SJSA1 (cell line): ENCODE measurements around the gene PPFIBP1. TPM values are rescaled to one million over a fixed set of nuclear protein-coding genes. Genes with fewer than 3 reads are reported as not detected.

Experiments
- DNase-seq, 2 experiments: peaks; one replicate each; pipeline ENCODE4 v3.0.0-alpha.2; 2015 to 2020; ENCODE audit warnings: low spot score in 2 of 2, low read depth in 1 of 2
- H3K27ac ChIP-seq: fragments of 250-450 bp; sonication (Bioruptor Pico); 2 replicates; pipeline ENCODE4 v1.5.1; 2020; ENCODE audit warnings: mild to moderate bottlenecking, moderate library complexity
- H3K27me3 ChIP-seq: fragments of 250-450 bp; sonication (Bioruptor Pico); replicated peaks from 2 replicates; pipeline ENCODE4 v1.5.1; 2020; ENCODE audit warnings: mild to moderate bottlenecking, moderate library complexity
- H3K36me3 ChIP-seq: fragments of 250-450 bp; sonication (Bioruptor Pico); 2 replicates; pipeline ENCODE4 v1.5.1; 2020; ENCODE audit warnings: mild to moderate bottlenecking
- H3K4me1 ChIP-seq: fragments of 250-450 bp; sonication (Bioruptor Pico); replicated peaks from 2 replicates; pipeline ENCODE4 v1.6.1; 2021; ENCODE audit warnings: mild to moderate bottlenecking
- H3K4me3 ChIP-seq: fragments of 250-450 bp; sonication (Bioruptor Pico); 2 replicates; pipeline ENCODE4 v1.5.1; 2020; ENCODE audit warnings: mild to moderate bottlenecking
- H3K9me3 ChIP-seq: fragments of 250-450 bp; sonication (Bioruptor Pico); replicated peaks from 2 replicates; pipeline ENCODE4 v1.5.1; 2020; ENCODE audit warnings: mild to moderate bottlenecking
- total RNA-seq: library from RNA; depleted of rRNA; stranded (reverse); fragments of >200 nt; shearing (Covaris generic); gene quantifications from 2 replicates; pipeline ENCODE4 v1.2.3, GENCODE V29; 2014

PPFIBP1 gene
- total RNA-seq, 1 experiment from 2014 or later, result 52.9 TPM

GRCh38 chr12:27608890-27609289, 84.9 kb downstream of the PPFIBP1 start:
- H3K9me3 ChIP-seq, result no peaks in the 10 kb centered on the region
- no peak overlapping the region for H3K4me3 ChIP-seq
- no peak overlapping the region for H3K27ac ChIP-seq

DNA sequence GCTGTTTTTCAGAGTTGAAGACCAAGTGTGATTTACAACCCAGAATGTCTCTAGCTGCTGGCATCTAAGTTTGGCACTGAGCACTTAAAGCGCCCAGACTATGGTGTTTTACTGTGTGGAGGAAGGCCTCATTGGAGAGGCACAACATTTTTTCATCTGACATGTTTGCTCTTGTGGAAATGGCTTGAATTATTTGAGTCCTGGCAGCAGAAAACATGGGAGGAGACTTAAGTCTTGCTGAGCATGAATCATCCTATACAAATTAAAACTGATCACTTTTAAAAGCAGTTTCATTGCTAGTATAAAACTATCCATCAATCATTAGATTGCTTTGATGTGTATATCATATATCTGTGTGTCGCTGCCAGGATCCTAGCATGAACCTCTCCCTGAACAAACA, 86.4 kb downstream of the PPFIBP1 start:
- Histone ChIP-seq H3K36me3 (no peaks in the 10 kb centered on the region), H3K27me3 (no peaks in the 10 kb centered on the region), H3K4me3 (no peak overlapping the region), H3K4me1 (peaks cover 34% of the 10 kb centered on the region), H3K9me3 (no peaks in the 10 kb centered on the region), H3K27ac (no peak overlapping the region)
- DNase-seq, result no peak

More at GRCh38 chr12:27608890-27609289, 84.9 kb downstream of the PPFIBP1 start:
- no peaks in the 10 kb centered on the region for H3K36me3 ChIP-seq
- no peak for DNase-seq
- no peaks in the 10 kb centered on the region for H3K27me3 ChIP-seq
- peaks cover 22% of the 10 kb centered on the region for H3K4me1 ChIP-seq

GRCh38 chr12:27614386-27614785, 90.4 kb downstream of the PPFIBP1 start:
- Histone ChIP-seq H3K9me3 (no peaks in the 10 kb centered on the region), H3K27ac (peak overlapping the region; percentile 94), H3K4me1 (peaks cover 61% of the 10 kb centered on the region), H3K4me3 (no peak overlapping the region), H3K27me3 (no peaks in the 10 kb centered on the region), H3K36me3 (no peaks in the 10 kb centered on the region)
- no peak for DNase-seq

- Histone ChIP-seq H3K9me3 (no peaks in the 10 kb centered on the region), H3K4me1 (peaks cover 66% of the 10 kb centered on the region), H3K36me3 (no peaks in the 10 kb centered on the region), H3K27me3 (no peaks in the 10 kb centered on the region), H3K4me3 (no peak overlapping the region), H3K27ac (peak overlapping the region; percentile 94)
- no peak for DNase-seq
Measured at GRCh38 chr12:27614866-27615265, 90.9 kb downstream of the PPFIBP1 start.

DNA sequence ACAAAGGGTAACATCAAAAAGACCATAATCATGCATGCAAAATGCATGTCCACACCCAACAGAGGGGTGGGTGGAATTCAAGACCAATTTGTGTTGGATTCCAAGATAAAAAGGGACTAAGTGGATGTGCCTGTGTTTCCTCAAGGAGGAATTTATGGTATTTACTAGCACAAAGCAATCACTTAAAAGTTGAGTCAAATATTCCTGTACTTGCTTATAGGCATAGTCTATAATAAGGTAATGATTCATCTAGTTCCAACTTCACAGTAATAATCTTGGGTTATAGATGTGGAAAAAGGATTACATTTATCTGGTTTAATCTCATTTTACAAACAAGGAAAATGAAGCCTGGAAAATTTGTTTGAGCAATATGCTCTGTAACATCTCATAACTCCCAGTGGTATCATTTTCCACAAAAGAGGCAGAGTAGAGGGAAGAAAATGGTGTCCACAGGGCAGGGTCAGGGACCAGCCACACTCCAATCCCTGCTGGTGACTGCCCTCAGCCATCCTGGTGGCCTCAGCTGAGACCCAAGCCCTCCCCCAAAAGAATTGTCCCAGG, 91.4 kb downstream of the PPFIBP1 start:
- no peaks in the 10 kb centered on the region for H3K36me3 ChIP-seq
- H3K27me3 ChIP-seq, result no peaks in the 10 kb centered on the region
- no peak overlapping the region for H3K4me3 ChIP-seq
- no peaks in the 10 kb centered on the region for H3K9me3 ChIP-seq
- peak; percentile 72 to 87 for DNase-seq
- peaks cover 66% of the 10 kb centered on the region for H3K4me1 ChIP-seq
- H3K27ac ChIP-seq, result peak overlapping the region; percentile 94

- peak overlapping the region; percentile 94 for H3K27ac ChIP-seq
- DNase-seq, result peak in 1 of 2 experiments; percentile 55
- no peaks in the 10 kb centered on the region for H3K36me3 ChIP-seq
- H3K4me1 ChIP-seq, result peaks cover 73% of the 10 kb centered on the region
- H3K4me3 ChIP-seq, result no peak overlapping the region
- H3K27me3 ChIP-seq, result no peaks in the 10 kb centered on the region
- no peaks in the 10 kb centered on the region for H3K9me3 ChIP-seq
Measured at GRCh38 chr12:27616356-27617142, 92.5 kb downstream of the PPFIBP1 start.

GRCh38 chr12:27618836-27619235, 94.8 kb downstream of the PPFIBP1 start:
- H3K36me3 ChIP-seq, result no peaks in the 10 kb centered on the region
- no peak overlapping the region for H3K4me3 ChIP-seq
- no peaks in the 10 kb centered on the region for H3K9me3 ChIP-seq
- H3K27ac ChIP-seq, result peak overlapping the region; percentile 87
- H3K27me3 ChIP-seq, result no peaks in the 10 kb centered on the region
- peaks cover 96% of the 10 kb centered on the region for H3K4me1 ChIP-seq
- DNase-seq, result no peak

GRCh38 chr12:27619308-27619707, 95.3 kb downstream of the PPFIBP1 start:
- peak; percentile 52 to 85 for DNase-seq
- Histone ChIP-seq H3K27me3 (no peaks in the 10 kb centered on the region), H3K9me3 (no peaks in the 10 kb centered on the region), H3K27ac (peak overlapping the region; percentile 87), H3K36me3 (no peaks in the 10 kb centered on the region), H3K4me1 (peaks cover 97% of the 10 kb centered on the region), H3K4me3 (no peak overlapping the region)

GRCh38 chr12:27620121-27620520, 96.1 kb downstream of the PPFIBP1 start:
- no peak for DNase-seq
- H3K27me3 ChIP-seq, result no peaks in the 10 kb centered on the region
- peak overlapping the region; percentile 87 for H3K27ac ChIP-seq
- H3K4me3 ChIP-seq, result no peak overlapping the region
- H3K4me1 ChIP-seq, result peaks cover 96% of the 10 kb centered on the region
- H3K36me3 ChIP-seq, result no peaks in the 10 kb centered on the region
- H3K9me3 ChIP-seq, result no peaks in the 10 kb centered on the region

- H3K27me3 ChIP-seq, result no peaks in the 10 kb centered on the region
- H3K36me3 ChIP-seq, result no peaks in the 10 kb centered on the region
- H3K4me1 ChIP-seq, result peaks cover 72% of the 10 kb centered on the region
- peak overlapping the region; percentile 20 for H3K27ac ChIP-seq
- no peak for DNase-seq
- H3K4me3 ChIP-seq, result no peak overlapping the region
- H3K9me3 ChIP-seq, result no peaks in the 10 kb centered on the region
Measured at GRCh38 chr12:27622436-27623195, 98.6 kb downstream of the PPFIBP1 start.

DNA sequence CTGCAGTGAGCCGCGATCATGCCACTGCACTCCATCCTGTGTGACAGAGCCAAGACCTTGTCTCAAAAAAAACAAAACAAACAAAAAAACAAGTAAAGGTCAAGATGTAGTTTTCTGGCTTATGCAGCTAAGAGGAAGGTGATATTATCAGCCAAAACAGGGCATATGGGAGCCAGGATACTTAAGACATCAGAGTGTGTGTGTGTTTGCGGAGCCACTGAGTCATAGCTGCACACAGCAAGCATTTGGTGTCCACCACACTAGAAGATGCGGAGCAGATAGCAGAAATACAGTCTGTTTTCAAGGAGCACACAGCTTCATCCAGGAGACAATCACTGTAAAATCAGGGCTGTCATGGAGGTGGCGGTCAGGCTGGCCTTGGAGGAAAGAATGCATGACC, 99.6 kb downstream of the PPFIBP1 start:
- Histone ChIP-seq H3K4me1 (peaks cover 63% of the 10 kb centered on the region), H3K27me3 (no peaks in the 10 kb centered on the region), H3K9me3 (no peaks in the 10 kb centered on the region), H3K27ac (no peak overlapping the region; the same call in 1 of the 2 replicates), H3K36me3 (no peaks in the 10 kb centered on the region), H3K4me3 (no peak overlapping the region)
- DNase-seq, result no peak

DNA sequence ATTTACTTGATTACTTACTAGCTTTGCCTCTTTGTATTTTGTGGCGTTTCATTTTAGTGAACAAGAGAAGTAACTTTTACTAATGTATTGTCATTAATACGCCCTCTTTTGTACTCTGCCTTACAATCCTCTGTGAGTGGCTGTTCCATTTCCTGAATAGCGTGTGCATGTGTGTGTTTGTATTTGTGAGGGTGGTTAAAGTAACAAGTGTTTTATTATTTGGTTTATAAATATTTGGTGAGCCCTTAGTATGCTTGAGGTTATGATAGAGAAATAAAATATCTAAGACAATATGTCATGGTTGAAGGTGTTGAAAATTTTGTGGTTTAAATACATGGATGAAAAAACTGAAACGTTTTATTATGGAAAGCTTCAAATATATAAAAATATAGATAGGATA, 100.6 kb downstream of the PPFIBP1 start:
- no peaks in the 10 kb centered on the region for H3K27me3 ChIP-seq
- DNase-seq, result no peak
- no peaks in the 10 kb centered on the region for H3K9me3 ChIP-seq
- no peak overlapping the region for H3K4me3 ChIP-seq
- H3K27ac ChIP-seq, result no peak overlapping the region
- H3K36me3 ChIP-seq, result no peaks in the 10 kb centered on the region
- peaks cover 54% of the 10 kb centered on the region for H3K4me1 ChIP-seq

GRCh38 chr12:27627123-27627852, 103.3 kb downstream of the PPFIBP1 start:
- H3K4me3 ChIP-seq, result no peak overlapping the region
- peaks cover 30% of the 10 kb centered on the region for H3K4me1 ChIP-seq
- no peak overlapping the region for H3K27ac ChIP-seq
- H3K36me3 ChIP-seq, result no peaks in the 10 kb centered on the region
- no peak for DNase-seq
- no peaks in the 10 kb centered on the region for H3K9me3 ChIP-seq
- no peaks in the 10 kb centered on the region for H3K27me3 ChIP-seq
